Measurements from ENCODE around the gene EFNA3.

The EFNA3 gene

DNA sequence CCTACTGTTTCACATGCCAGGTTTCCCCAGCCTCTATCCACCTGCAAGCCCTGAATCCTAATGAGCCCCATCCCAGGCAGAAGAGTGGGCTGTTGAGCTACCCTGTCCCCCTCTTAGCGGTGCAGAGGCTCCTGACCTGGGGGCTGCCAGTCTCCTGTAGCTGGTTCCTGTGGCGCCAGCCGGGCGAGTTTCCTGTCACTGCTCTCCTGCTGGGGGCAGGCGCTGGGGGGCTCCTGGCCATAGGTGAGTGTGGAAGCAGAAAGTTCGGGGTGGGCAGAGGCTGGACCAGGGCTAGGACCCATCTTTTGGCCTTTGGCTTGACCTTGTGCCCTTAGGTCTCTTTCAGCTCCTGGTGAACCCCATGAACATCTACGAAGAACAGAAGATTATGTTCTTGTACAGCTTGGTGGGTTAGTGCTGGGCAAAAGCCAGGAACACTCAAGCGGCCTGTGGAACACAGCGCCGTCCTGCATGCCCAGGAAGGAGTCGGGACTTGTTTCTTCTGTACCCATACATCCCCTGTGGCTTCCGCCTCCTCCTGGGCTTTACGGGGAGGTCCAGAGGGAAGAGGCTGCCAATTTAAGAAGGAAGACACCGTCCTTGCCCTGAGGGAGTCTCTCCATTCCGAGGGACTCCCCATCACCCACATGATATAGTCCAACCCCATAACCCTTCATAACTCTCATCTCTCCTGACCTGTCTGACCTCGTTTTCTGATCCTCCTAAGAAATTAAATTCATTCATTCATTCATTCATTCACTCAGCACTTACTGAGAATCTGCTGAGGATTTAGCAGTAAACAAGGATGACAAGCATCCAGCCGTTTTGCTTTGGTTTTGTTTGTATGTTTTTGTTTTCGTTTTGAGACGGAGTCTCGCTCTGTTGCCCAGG, 44.1 kb upstream of the EFNA3 start:
- TF ChIP-seq, protein P1, sequence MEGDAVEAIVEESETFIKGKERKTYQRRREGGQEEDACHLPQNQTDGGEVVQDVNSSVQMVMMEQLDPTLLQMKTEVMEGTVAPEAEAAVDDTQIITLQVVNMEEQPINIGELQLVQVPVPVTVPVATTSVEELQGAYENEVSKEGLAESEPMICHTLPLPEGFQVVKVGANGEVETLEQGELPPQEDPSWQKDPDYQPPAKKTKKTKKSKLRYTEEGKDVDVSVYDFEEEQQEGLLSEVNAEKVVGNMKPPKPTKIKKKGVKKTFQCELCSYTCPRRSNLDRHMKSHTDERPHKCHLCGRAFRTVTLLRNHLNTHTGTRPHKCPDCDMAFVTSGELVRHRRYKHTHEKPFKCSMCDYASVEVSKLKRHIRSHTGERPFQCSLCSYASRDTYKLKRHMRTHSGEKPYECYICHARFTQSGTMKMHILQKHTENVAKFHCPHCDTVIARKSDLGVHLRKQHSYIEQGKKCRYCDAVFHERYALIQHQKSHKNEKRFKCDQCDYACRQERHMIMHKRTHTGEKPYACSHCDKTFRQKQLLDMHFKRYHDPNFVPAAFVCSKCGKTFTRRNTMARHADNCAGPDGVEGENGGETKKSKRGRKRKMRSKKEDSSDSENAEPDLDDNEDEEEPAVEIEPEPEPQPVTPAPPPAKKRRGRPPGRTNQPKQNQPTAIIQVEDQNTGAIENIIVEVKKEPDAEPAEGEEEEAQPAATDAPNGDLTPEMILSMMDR (IDR thresholded peaks at IDR 0.05; ENCODE audit: low read depth, low read length, missing control alignments): no peak
- H3K4me3 ChIP-seq (replicated peaks; ENCODE audit: low read depth, low read length): no peak overlapping the region
- DNase-seq (ENCODE audit: extremely low read depth, low read depth): no peak

- no peak for DNase-seq (ENCODE audit: extremely low read depth, low read depth)
- TF ChIP-seq, protein P1 (IDR thresholded peaks at IDR 0.05; ENCODE audit: low read depth, low read length, missing control alignments): no peak
- no peak overlapping the region for H3K4me3 ChIP-seq (replicated peaks; ENCODE audit: low read depth, low read length)
These were observed 42.7 kb upstream of the EFNA3 start for GRCh38 chr1:155035936-155036335.

- no peak for DNase-seq (ENCODE audit: extremely low read depth, low read depth)
- TF ChIP-seq, protein P1 (IDR thresholded peaks at IDR 0.05; ENCODE audit: low read depth, low read length, missing control alignments): no peak
- no peak overlapping the region for H3K4me3 ChIP-seq (replicated peaks; ENCODE audit: low read depth, low read length)
These were observed 41.6 kb upstream of the EFNA3 start for GRCh38 chr1:155037043-155037442.

DNA sequence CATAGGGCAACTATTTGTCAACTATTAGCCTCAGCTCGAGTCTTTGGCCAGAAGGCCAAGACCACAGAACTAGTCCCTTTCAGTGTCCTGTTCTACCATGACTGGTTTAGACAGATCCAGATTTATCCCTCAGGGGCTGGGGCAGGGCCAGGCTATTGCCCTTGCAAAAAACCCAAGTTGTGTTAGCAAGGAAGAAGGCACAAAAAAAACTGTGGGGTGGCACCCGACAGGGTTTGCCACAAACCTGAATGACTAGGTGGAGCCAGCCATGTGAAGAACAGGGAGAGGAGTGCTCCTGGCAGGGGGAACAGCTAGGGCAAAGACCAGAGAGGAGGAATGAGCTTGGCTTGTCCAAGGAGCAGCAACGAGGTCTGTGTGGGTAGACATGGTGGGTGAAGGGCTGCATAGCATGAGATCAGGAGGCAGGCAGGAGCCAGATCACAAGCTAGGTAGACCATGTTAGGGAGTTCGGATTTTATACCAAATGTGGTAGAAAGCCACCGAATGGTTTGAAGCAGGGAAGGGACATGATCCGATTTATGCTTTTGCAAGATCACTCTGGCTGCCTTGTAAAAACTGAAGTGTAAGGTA, 40.7 kb upstream of the EFNA3 start:
- TF ChIP-seq, protein P1 (IDR thresholded peaks at IDR 0.05; ENCODE audit: low read depth, low read length, missing control alignments): no peak
- no peak overlapping the region for H3K4me3 ChIP-seq (replicated peaks; ENCODE audit: low read depth, low read length)
- DNase-seq (ENCODE audit: extremely low read depth, low read depth): no peak

DNA sequence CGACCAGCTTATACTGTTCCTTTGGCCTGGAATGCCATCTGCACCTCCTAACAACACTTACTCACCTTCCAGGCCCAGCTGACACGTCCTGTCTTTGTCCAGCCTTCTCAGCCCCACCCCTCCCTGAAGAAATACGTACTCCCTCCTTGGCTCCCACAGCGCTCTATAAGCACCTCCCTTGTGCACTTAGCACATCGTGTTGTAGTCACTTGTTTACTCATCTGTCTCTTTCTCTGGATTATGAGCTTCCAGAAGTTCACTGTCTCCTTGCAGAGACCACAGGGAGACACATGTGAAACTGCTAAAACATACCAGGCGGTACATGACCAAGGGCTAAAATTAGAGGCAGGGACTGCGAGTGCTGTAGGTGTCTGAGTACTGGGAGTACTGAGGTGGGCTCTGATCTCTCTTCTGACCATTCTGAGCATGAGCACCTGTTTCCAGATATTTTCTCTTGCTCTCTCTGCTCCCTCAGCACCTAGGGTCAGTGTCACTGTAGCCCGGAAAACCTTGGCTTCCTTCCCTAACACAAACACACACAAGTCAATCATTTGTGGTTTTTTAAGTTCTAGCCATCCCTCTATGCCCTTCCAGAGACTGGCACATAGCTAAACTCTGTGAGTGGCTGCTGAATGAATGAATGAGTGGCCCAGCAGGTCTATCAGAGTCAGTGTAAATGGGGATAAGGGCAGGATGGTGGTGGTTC, 39.9 kb upstream of the EFNA3 start:
- no peak overlapping the region for H3K4me3 ChIP-seq (replicated peaks; ENCODE audit: low read depth, low read length)
- TF ChIP-seq, protein P1 (IDR thresholded peaks at IDR 0.05; ENCODE audit: low read depth, low read length, missing control alignments): no peak

DNA sequence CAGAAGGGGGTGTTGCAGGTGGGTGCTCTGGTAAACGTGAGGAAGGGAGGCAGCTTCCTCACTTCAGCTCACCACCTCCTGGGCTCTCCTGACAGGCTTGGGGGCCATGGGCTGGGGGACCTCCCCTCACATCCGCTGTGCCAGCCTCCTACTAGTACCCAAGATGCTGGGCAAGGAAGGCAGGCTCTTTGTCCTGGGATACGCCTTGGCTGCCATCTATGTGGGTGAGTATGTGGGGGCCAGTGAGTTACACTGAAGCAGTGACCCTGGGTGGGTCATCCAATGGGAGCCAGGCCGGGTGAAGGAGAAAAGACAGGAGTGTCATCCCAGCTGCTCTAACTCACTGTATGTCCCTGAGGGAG, 39.3 kb upstream of the EFNA3 start:
- H3K4me3 ChIP-seq (replicated peaks; ENCODE audit: low read depth, low read length): no peak overlapping the region
- TF ChIP-seq, protein P1 (IDR thresholded peaks at IDR 0.05; ENCODE audit: low read depth, low read length, missing control alignments): no peak
- no peak for DNase-seq (ENCODE audit: extremely low read depth, low read depth)

More for the DNA sequence above, 39.9 kb upstream of the EFNA3 start:
- DNase-seq (ENCODE audit: extremely low read depth, low read depth): no peak

Data from HFF-Myc (cell line).